Mesothelial cell of epicardium (in vitro differentiated cells): ENCODE data around the gene TRAF3. TPM values are rescaled to one million over a fixed set of nuclear protein-coding genes. Genes with fewer than 3 reads are reported as not detected.

ENCODE experiments used
- DNase-seq, 2 experiments: peaks; one replicate each; pipeline ENCODE4 v3.0.0; 2021; ENCODE audit warnings: low spot score in 2 of 2; ENCODE audit not compliant: unreplicated experiment in 2 of 2
- H3K27ac Mint-ChIP-seq: 2 replicates; pipeline ENCODE4 v1.8.0; 2021; ENCODE audit warnings: mixed read lengths
- H3K27me3 Mint-ChIP-seq: 2 replicates; pipeline ENCODE4 v1.8.0; 2021; ENCODE audit warnings: low read depth, mixed read lengths
- H3K36me3 Mint-ChIP-seq: 2 replicates; pipeline ENCODE4 v1.8.0; 2021; ENCODE audit warnings: mixed read lengths
- H3K4me1 Mint-ChIP-seq: 2 replicates; pipeline ENCODE4 v1.8.0; 2021; ENCODE audit warnings: mixed read lengths
- H3K4me3 Mint-ChIP-seq: 2 replicates; pipeline ENCODE4 v1.8.0; 2021; ENCODE audit warnings: mild to moderate bottlenecking, moderate library complexity, mixed read lengths
- H3K9me3 Mint-ChIP-seq: 2 replicates; pipeline ENCODE4 v1.8.0; 2021; ENCODE audit warnings: mixed read lengths
- CTCF ChIP-seq: fragments of 200-600 bp; sonication (generic); IDR thresholded peaks from one replicate; pipeline ENCODE4 v1.5.0; 2021; ENCODE audit warnings: antibody characterized with exemption; ENCODE audit not compliant: unreplicated experiment
- total RNA-seq: library from RNA; stranded (reverse); gene quantifications from 3 replicates; pipeline ENCODE4 v1.2.1, GENCODE V29; 2021

TRAF3 gene
- total RNA-seq, 1 donor from 2014 or later = 26.4 TPM

DNA sequence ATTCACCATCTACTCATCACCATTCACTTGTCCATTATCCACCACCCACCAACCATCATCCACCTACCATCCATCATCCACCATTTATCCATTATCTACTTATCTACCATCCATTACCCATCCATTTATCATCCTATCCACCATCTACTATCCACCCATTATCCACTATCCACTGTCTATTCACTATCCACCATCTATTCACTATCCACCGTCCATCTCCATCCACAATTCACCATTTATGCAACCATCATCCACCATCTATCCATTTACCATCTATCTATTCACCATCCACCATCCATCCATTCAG, 143.7 kb downstream of the TRAF3 start:
- DNase-seq = no peak
- Mint-ChIP-seq H3K27me3 (peaks cover 7% of the 10 kb centered on the region), H3K36me3 (no peaks in the 10 kb centered on the region), H3K9me3 (no peaks in the 10 kb centered on the region), H3K4me1 (no peaks in the 10 kb centered on the region), H3K27ac (no peak overlapping the region), H3K4me3 (no peak overlapping the region)
- TF ChIP-seq CTCF = no peak

GRCh38 chr14:102922490-102923200, 145.4 kb downstream of the TRAF3 start, which contains the start of gene AMN:
Gene AMN (plus strand): TSS chr14:102922663. CDS start chr14:102922689, 26 bp downstream.
- Mint-ChIP-seq H3K4me3 (no peak within 1 kb of the TSS), H3K9me3 (no peaks in the 10 kb centered on the region), H3K36me3 (no peaks in the 10 kb centered on the region), H3K4me1 (no peaks in the 10 kb centered on the region), H3K27me3 (peaks cover 18% of the 10 kb centered on the region), H3K27ac (no peak within 1 kb of the TSS)
- DNase-seq = no peak
- TF ChIP-seq CTCF = no peak

GRCh38 chr14:102923201-102923924, 146.1 kb downstream of the TRAF3 start:
- no peak overlapping the region for H3K4me3 Mint-ChIP-seq
- DNase-seq = no peak
- no peak for TF ChIP-seq CTCF

DNA sequence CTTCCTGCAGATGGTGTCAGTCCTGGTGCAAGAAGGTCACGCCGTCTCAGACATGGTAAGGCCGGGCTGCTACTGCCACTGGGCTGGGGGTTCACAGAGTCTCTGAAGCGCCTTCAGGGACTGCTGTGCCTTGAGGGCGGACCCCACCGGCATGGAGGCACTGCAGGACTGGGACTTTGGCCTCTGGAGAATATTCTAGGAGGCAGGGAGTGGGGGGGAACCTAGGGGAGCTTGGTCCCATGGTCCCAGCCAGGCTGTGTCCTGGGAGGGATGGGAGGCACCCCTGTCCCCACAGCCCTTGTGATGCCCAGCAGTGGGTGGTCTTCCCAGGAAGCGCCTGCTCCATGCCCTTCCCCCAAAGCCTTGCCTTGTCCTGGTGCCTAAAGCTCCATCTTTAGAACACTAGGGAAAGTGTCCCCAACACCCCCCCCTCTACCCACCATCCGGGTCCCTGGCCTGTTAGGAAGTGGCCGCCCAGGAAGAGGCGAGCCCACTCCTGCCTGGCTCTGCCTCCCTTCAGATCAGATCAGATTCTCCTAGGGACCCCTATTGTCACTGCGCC, 146.8 kb downstream of the TRAF3 start:
- Mint-ChIP-seq H3K36me3 (no peaks in the 10 kb centered on the region), H3K27me3 (peaks cover 27% of the 10 kb centered on the region), H3K27ac (no peak overlapping the region), H3K9me3 (no peaks in the 10 kb centered on the region), H3K4me3 (no peak overlapping the region), H3K4me1 (peaks cover 2% of the 10 kb centered on the region)
- TF ChIP-seq CTCF = no peak
- DNase-seq = no peak

More at GRCh38 chr14:102923201-102923924, 146.1 kb downstream of the TRAF3 start:
- Mint-ChIP-seq H3K27me3 (peaks cover 22% of the 10 kb centered on the region), H3K36me3 (no peaks in the 10 kb centered on the region), H3K27ac (no peak overlapping the region), H3K9me3 (no peaks in the 10 kb centered on the region), H3K4me1 (peaks cover 1% of the 10 kb centered on the region)

DNA sequence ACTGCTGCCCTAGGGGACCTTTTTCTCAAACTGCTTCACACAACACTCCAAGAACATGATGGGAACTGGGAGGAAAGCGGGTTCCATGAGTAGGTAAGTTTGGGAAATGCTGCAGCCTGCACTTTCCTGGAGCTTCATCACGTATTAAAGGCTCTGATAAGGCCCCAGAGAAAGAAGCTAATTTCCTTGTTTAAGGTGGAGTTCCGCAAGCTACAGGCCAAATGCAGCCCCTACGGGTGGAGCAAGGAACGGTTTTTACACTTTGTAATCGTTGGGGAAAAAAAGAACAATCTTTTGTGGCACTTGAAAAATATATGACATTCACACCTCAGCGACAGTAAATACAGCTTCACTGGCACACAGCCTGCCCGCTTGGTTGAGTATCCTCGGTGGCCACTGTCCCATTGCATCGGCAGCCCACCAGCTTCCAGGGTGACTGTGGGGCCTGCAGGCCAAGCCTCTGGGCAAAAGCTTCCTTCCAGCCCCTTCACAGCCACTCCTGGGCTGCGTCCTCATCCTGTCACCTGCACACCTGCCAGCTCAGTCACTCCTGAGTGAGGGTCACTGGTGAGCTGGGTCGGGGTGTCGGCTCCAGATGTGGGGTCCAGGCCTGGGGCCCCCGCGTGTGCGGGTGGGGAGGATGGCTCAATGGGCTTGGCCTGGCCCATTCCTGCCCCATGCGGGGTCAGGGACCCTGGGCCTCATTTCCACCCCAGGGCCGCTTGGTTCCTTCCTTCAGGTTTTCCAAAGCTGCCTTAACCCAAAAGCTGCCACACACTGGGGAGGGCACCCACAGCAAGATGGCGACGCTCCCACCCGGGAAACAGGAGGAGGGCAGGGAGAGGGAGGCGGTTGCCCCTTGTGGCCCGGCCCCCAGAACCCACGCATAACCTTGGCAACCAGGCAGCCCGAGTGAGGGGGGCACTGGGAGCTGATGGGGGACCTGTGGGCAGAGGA, 147.7 kb downstream of the TRAF3 start:
- DNase-seq = no peak

More for the DNA sequence above, 147.7 kb downstream of the TRAF3 start:
- Mint-ChIP-seq H3K27me3 (peaks cover 32% of the 10 kb centered on the region), H3K9me3 (no peaks in the 10 kb centered on the region), H3K4me3 (no peak overlapping the region), H3K27ac (no peak overlapping the region), H3K36me3 (no peaks in the 10 kb centered on the region), H3K4me1 (peaks cover 2% of the 10 kb centered on the region)
- no peak for TF ChIP-seq CTCF
